Breast epithelium (tissue), 4 donors: ENCODE data around the gene LHFPL2. TPM values are rescaled to one million over a fixed set of nuclear protein-coding genes. Genes with fewer than 3 reads are reported as not detected.

Experiments
- DNase-seq, 2 donors: peaks; one replicate each; pipeline ENCODE4 v3.0.0-alpha.2; 2019; ENCODE audit warnings: low spot score in 2 of 2
- H3K27ac ChIP-seq, 2 donors: fragments of 200-600 bp; sonication (generic) in 1 of 2; one replicate each; pipeline ENCODE4 v1.5.1; 2016 to 2019; ENCODE audit warnings: mild to moderate bottlenecking in 1 of 2
- H3K27me3 ChIP-seq, 2 donors: fragments of 200-600 bp; sonication (generic) in 1 of 2; one replicate each; pipeline versions ENCODE4 v1.5.1 to v1.6.0; 2017 to 2019; ENCODE audit warnings: control low read depth in 1 of 2, mild to moderate bottlenecking in 1 of 2
- H3K36me3 ChIP-seq: fragments of 200-600 bp; one replicate; pipeline ENCODE4 v1.5.1; 2019
- H3K4me1 ChIP-seq, 2 donors: fragments of 200-600 bp; sonication (generic); one replicate each; pipeline ENCODE4 v1.5.1; 2016 to 2019; ENCODE audit warnings: control low read depth in 1 of 2
- H3K4me3 ChIP-seq, 3 donors: fragments of 200-600 bp; sonication (generic); 1 replicate in 2 of 3; 2 replicates in 1 of 3; pipeline ENCODE4 v1.5.1; 2016 to 2019; ENCODE audit warnings: mild to moderate bottlenecking in 3 of 3, moderate library complexity in 2 of 3
- H3K9me3 ChIP-seq, 2 donors: fragments of 200-600 bp; sonication (generic) in 1 of 2; one replicate each; pipeline ENCODE4 v1.5.1; 2016 to 2019; ENCODE audit warnings: control low read depth in 1 of 2
- POLR2A ChIP-seq: fragments of 450-650 bp; IDR thresholded peaks from one replicate; pipeline ENCODE4 v1.6.1; 2016; ENCODE audit warnings: antibody characterized with exemption, mild to moderate bottlenecking, moderate library complexity
- POLR2AphosphoS5 ChIP-seq, 3 donors: sonication (generic); formaldehyde crosslinking; IDR thresholded peaks; one replicate each; pipeline ENCODE4 v1.6.1; 2017; ENCODE audit warnings: antibody characterized with exemption in 3 of 3
- intact Hi-C: fragments of 100-400 bp; cut with DNase I; formaldehyde crosslinking; loops from one replicate; pipeline ENCODE4 v1.15.1; 2023; ENCODE audit warnings: low total_unique reads
- total RNA-seq, 3 donors: library from RNA; depleted of rRNA; stranded (reverse); fragments of >200 nt; gene quantifications; one replicate each; pipeline ENCODE4 v1.1.0, GENCODE V29; 2016
- TF ChIP-seq, protein P1 (sequence below), 3 donors: fragments of 450-650 bp; IDR thresholded peaks; one replicate each; pipeline ENCODE4 v1.5.1; 2016 to 2017; ENCODE audit warnings: antibody characterized with exemption in 3 of 3, mild to moderate bottlenecking in 3 of 3, moderate library complexity in 3 of 3

The LHFPL2 gene
- total RNA-seq, 3 donors from 2014 or later, result 36.8 to 61.8 (median 41.3) TPM

DNA sequence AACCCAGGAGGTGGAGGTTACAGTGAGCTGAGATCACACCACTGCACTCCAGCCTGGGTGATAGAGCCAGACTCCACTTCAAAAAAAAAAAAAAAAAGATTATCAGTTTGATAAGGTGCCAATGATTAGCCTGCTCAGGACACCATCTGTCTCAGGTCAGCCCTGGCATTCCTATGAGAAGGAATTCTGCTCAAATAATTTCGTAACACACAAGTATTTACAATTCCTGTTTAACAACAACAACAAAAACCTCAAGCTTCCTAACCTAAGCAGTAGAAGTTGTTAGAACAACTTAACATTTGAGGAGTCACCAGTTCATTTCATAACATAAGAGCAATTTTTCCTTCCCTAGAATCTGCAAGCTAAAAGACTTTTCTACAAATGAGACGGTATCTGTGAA lies 85.0 kb downstream of the LHFPL2 start:
- Histone ChIP-seq H3K9me3 (no peaks in the 10 kb centered on the region), H3K27me3 (no peaks in the 10 kb centered on the region), H3K4me1 (peaks cover 2 to 10% of the 10 kb centered on the region in 2 donors), H3K36me3 (no peaks in the 10 kb centered on the region), H3K27ac (peak overlapping the region in 1 of 2 donors; percentile 30), H3K4me3 (no peak overlapping the region)
- TF ChIP-seq POLR2AphosphoS5 (IDR thresholded peaks at IDR 0.05) (no peak), POLR2A (no peak)
- TF ChIP-seq, protein P1, sequence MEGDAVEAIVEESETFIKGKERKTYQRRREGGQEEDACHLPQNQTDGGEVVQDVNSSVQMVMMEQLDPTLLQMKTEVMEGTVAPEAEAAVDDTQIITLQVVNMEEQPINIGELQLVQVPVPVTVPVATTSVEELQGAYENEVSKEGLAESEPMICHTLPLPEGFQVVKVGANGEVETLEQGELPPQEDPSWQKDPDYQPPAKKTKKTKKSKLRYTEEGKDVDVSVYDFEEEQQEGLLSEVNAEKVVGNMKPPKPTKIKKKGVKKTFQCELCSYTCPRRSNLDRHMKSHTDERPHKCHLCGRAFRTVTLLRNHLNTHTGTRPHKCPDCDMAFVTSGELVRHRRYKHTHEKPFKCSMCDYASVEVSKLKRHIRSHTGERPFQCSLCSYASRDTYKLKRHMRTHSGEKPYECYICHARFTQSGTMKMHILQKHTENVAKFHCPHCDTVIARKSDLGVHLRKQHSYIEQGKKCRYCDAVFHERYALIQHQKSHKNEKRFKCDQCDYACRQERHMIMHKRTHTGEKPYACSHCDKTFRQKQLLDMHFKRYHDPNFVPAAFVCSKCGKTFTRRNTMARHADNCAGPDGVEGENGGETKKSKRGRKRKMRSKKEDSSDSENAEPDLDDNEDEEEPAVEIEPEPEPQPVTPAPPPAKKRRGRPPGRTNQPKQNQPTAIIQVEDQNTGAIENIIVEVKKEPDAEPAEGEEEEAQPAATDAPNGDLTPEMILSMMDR (IDR thresholded peaks at IDR 0.05), result no peak
- DNase-seq, result no peak
- intact Hi-C loops, result no loop called here

GRCh38 chr5:78562714-78563330 lies 85.8 kb downstream of the LHFPL2 start:
- no peak for DNase-seq
- Histone ChIP-seq H3K4me1 (peaks cover 0 to 4% of the 10 kb centered on the region in 2 donors), H3K27me3 (no peaks in the 10 kb centered on the region), H3K27ac (peak overlapping the region; percentile 51 to 57), H3K36me3 (no peaks in the 10 kb centered on the region), H3K9me3 (no peaks in the 10 kb centered on the region), H3K4me3 (no peak overlapping the region)
- TF ChIP-seq POLR2A (no peak), POLR2AphosphoS5 (IDR thresholded peaks at IDR 0.05) (no peak)
- TF ChIP-seq, protein P1 (IDR thresholded peaks at IDR 0.05), result no peak
- intact Hi-C loops, result no loop called here

DNA sequence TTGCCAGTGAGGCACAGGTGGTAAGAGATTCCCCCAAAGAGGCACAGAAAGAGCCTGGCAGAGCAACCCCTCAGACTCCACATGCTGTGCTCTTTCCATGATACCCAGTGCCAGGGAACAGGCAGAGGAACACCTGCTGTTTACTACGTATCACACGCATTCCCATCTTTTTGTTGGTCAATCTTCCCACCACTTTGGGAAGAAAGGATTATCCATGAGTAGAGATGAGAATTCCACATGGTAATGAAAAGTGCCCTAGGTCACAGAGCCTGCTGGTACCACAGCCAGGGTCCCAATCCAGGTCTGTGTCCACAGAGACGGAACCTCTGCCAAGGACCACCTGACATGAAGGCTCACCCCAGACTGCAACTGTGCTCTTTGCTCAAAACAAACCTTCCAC lies 86.6 kb downstream of the LHFPL2 start:
- peak overlapping the region; percentile 44 to 57 for H3K27ac ChIP-seq
- H3K36me3 ChIP-seq, result no peaks in the 10 kb centered on the region
- intact Hi-C loops, result no loop called here
- H3K27me3 ChIP-seq, result no peaks in the 10 kb centered on the region
- no peaks in the 10 kb centered on the region for H3K9me3 ChIP-seq
- no peaks in the 10 kb centered on the region for H3K4me1 ChIP-seq
- H3K4me3 ChIP-seq, result no peak overlapping the region
- no peak for DNase-seq
- TF ChIP-seq, protein P1 (IDR thresholded peaks at IDR 0.05), result no peak
- no peak for TF ChIP-seq POLR2AphosphoS5 (IDR thresholded peaks at IDR 0.05)

GRCh38 chr5:78561261-78561660 lies 87.3 kb downstream of the LHFPL2 start:
- TF ChIP-seq POLR2A (no peak), POLR2AphosphoS5 (IDR thresholded peaks at IDR 0.05) (no peak)
- TF ChIP-seq, protein P1 (IDR thresholded peaks at IDR 0.05), result no peak
- no peaks in the 10 kb centered on the region for H3K4me1 ChIP-seq
- H3K27ac ChIP-seq, result peak overlapping the region; percentile 27 to 44
- no peak overlapping the region for H3K4me3 ChIP-seq
- DNase-seq, result no peak
- H3K36me3 ChIP-seq, result no peaks in the 10 kb centered on the region
- H3K27me3 ChIP-seq, result no peaks in the 10 kb centered on the region
- H3K9me3 ChIP-seq, result no peaks in the 10 kb centered on the region
- intact Hi-C loops, result no loop called here

- Histone ChIP-seq H3K27me3 (no peaks in the 10 kb centered on the region), H3K27ac (peak overlapping the region in 1 of 2 donors; percentile 0), H3K4me1 (no peaks in the 10 kb centered on the region), H3K9me3 (no peaks in the 10 kb centered on the region), H3K36me3 (no peaks in the 10 kb centered on the region), H3K4me3 (no peak overlapping the region)
- intact Hi-C loops, result no loop called here
- TF ChIP-seq, protein P1 (IDR thresholded peaks at IDR 0.05), result no peak
- TF ChIP-seq POLR2A (no peak), POLR2AphosphoS5 (IDR thresholded peaks at IDR 0.05) (no peak)
- DNase-seq, result no peak
Observed at GRCh38 chr5:78560000-78560855, 88.3 kb downstream of the LHFPL2 start.
